ENCODE results near the gene GOLGA8K. TPM values are rescaled to one million over a fixed set of nuclear protein-coding genes. Genes with fewer than 3 reads are reported as not detected.
A peak's percentile ranks its signal among the peaks of the same experiment; 100 is the strongest.
"Not testable (repeated sequence)": the region's sequence is repeated elsewhere in the genome, so short reads cannot be mapped to it uniquely, and the experiment has no call there.

Gene GOLGA8K, protein sequence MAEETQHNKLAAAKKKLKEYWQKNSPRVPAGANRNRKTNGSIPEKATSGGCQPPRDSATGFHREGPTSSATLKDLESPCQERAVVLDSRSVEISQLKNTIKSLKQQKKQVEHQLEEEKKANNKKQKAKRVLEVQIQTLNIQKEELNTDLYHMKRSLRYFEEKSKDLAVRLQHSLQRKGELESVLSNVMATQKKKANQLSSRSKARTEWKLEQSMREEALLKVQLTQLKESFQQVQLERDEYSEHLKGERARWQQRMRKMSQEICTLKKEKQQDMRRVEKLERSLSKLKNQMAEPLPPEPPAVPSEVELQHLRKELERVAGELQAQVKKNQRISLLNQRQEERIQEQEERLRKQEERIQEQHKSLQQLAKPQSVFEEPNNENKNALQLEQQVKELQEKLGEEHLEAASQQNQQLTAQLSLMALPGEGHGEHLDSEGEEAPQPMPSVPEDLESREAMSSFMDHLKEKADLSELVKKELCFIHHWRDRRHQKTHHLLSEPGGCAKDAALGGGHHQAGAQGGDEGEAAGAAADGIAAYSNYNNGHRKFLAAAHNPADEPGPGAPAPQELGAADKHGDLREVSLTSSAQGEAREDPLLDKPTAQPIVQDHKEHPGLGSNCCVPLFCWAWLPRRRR
- total RNA-seq: 0.45 to 0.95 TPM (median 0.58 TPM) in 3 replicates

DNA sequence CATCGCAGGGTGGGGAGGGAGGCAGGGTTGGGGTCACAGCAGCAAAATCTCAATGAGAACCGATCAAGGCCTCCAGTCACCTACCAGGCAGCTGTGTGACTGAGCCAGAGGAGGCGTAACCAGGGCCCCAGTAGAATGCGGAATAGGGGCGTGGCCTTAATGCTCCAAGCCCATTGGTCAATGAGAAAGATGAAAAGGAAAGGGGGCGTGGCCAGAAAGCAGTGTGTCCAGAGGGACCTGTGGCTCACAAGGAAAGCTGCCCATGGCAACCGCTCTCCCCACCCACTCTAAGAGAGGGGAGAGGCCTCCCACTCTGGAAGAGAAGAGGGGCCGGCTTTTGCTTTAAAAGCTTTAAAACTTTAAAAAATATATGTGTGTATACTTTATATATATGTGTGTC lies at the start of gene GOLGA8K:
TSS of gene GOLGA8K (minus strand) at position 101 of the 400 bp plus-strand sequence. CDS start at position 3, 98 bp downstream.
- not testable (repeated sequence) for H3K9me3 Mint-ChIP-seq; H3K27me3 Mint-ChIP-seq (ENCODE audit: low read depth); H3K27ac Mint-ChIP-seq; H3K4me3 Mint-ChIP-seq; DNase-seq (ENCODE audit: low spot score in 2 of 2, unreplicated experiment in 2 of 2); H3K36me3 Mint-ChIP-seq; H3K4me1 Mint-ChIP-seq

DNA sequence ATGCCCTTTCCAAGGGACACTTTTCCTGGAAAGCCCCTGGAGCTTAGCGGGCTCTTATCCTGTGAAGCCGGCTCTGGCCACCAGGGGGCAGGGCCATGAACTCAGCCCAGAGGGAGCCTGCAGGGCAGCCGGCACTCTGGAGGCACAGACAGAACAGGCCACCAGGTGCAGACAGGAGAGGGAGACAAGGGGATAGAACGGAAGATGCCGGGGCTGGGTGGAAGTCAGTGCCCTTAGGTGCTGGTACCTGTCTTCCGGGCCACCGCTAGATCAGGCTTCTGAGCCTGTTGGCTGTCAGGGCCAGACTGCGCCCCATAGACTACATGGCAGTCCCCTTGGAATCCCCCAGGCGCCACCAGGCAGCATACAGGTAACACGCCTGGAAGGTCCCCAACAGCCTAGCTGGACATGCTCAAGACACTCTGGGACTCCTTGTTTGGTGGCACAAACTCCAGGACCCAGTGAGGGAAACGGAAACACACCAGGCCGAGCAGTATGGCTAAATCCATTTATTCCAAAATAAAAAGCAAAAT lies 37.4 kb upstream of the GOLGA8K start:
- not testable (repeated sequence) for H3K27me3 Mint-ChIP-seq (ENCODE audit: low read depth); DNase-seq (ENCODE audit: low spot score in 2 of 2, unreplicated experiment in 2 of 2); H3K36me3 Mint-ChIP-seq; H3K27ac Mint-ChIP-seq; H3K9me3 Mint-ChIP-seq; H3K4me1 Mint-ChIP-seq; H3K4me3 Mint-ChIP-seq
- TF ChIP-seq, protein P1, sequence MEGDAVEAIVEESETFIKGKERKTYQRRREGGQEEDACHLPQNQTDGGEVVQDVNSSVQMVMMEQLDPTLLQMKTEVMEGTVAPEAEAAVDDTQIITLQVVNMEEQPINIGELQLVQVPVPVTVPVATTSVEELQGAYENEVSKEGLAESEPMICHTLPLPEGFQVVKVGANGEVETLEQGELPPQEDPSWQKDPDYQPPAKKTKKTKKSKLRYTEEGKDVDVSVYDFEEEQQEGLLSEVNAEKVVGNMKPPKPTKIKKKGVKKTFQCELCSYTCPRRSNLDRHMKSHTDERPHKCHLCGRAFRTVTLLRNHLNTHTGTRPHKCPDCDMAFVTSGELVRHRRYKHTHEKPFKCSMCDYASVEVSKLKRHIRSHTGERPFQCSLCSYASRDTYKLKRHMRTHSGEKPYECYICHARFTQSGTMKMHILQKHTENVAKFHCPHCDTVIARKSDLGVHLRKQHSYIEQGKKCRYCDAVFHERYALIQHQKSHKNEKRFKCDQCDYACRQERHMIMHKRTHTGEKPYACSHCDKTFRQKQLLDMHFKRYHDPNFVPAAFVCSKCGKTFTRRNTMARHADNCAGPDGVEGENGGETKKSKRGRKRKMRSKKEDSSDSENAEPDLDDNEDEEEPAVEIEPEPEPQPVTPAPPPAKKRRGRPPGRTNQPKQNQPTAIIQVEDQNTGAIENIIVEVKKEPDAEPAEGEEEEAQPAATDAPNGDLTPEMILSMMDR (IDR thresholded peaks at IDR 0.05; ENCODE audit: unreplicated experiment): peak; percentile 31

DNA sequence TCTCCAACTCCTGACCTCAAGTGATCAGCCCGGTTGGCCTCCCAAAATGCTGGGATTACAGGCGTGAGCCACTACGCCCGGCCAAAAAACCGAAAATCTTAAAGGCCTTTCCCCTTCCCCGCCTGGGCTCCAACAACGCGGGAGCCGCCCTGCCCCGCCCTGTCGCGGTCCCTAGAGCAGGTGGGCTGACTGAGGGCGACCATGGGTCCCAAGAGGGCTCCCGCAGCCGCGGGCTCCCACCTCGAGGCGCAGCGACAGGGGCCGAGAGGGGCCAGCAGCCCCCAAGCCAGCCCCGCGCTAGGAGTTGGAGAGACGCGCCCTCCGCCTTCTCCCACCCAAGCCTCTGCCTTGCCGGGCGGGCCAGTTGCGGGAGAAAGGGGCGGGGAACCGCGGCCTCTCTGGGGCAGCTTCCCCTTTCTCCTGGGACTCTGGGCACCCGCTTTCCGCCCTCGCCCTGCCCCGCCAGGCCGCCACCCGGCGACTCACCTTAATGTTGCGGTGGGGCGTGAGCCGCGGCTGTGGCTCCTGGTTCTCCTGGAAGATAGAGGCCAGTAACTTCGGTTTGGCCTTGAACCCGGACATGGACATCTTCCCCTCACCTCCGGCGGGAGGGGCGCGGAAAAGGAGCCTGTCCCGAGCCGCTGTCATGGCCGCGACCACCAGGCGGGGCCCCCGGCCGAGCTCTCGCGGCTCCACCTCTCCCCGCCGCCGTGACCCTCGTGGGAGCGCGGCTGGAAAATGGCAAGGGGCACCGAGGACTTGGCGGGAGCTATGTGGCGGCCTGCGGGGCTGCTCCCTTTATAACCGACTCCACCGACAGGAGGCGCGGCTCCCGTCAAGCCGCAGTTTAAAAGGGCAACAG lies 31.2 kb upstream of the GOLGA8K start:
- DNase-seq (ENCODE audit: low spot score in 2 of 2, unreplicated experiment in 2 of 2); H3K4me3 Mint-ChIP-seq; H3K27me3 Mint-ChIP-seq (ENCODE audit: low read depth); H3K4me1 Mint-ChIP-seq; H3K36me3 Mint-ChIP-seq; H3K9me3 Mint-ChIP-seq; H3K27ac Mint-ChIP-seq: not testable (repeated sequence)

DNA sequence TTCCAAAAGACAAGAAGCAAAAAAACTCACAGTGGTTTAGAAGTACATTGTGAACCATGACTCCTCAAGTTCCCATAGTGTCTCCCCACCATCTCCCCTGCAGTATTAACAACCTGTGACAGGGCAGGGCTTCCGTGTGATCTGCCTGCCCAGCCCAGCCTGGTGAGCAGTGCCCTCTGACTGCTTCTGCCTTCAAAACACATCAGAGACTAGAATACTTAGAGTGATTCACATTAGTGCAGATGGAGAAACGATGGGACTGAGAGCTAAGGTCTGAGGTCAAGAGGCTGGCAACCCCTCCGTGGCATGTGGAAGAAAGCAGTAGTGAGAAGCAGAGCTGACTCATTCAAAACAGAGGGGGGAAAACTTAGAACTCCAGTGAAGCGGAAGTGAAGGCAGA lies 24.5 kb upstream of the GOLGA8K start:
- not testable (repeated sequence) for H3K9me3 Mint-ChIP-seq; H3K4me3 Mint-ChIP-seq; H3K36me3 Mint-ChIP-seq; H3K27me3 Mint-ChIP-seq (ENCODE audit: low read depth); DNase-seq (ENCODE audit: low spot score in 2 of 2, unreplicated experiment in 2 of 2); H3K4me1 Mint-ChIP-seq; H3K27ac Mint-ChIP-seq

DNA sequence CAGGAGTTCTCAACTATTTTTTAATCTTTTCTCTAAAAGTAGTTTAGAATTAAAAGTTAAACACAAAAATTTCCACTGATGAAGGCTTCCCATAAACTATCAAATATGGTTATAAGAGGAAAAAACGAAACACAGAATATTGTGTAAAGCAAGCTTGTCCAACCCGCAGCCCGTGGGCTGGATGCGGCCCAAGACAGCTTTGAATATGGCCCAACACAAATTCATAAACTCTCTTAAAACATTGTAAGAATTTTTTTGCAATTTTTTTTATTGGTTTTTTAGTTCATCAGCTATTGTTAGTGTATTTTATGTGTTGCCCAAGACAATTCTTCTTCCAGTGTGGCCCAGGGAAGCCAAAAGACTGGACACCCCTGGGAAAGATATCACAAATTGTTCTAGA lies 23.4 kb upstream of the GOLGA8K start:
- H3K27ac Mint-ChIP-seq; H3K27me3 Mint-ChIP-seq (ENCODE audit: low read depth); H3K36me3 Mint-ChIP-seq; H3K4me1 Mint-ChIP-seq; H3K4me3 Mint-ChIP-seq; DNase-seq (ENCODE audit: low spot score in 2 of 2, unreplicated experiment in 2 of 2); H3K9me3 Mint-ChIP-seq: not testable (repeated sequence)

DNA sequence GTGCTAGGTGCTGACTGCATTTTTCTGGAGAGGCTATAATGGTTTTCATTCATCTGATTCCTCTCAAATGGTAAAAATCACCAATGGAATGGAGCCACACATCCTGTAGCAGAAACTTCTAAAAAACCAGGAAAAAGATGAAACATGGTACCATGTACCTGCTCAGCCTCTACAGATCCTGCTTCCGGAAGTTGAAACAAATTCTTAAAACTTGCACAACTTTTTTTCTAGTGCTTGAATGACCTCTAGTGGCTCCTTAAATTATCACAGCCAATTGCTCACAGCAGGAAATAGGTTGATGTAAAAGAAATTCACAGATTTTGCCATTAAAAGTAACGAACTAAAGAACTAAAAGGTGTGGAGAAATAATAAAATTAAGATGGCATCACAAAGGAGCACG lies 4.8 kb upstream of the GOLGA8K start:
- H3K27ac Mint-ChIP-seq; H3K36me3 Mint-ChIP-seq; DNase-seq (ENCODE audit: low spot score in 2 of 2, unreplicated experiment in 2 of 2); H3K27me3 Mint-ChIP-seq (ENCODE audit: low read depth); H3K9me3 Mint-ChIP-seq; H3K4me3 Mint-ChIP-seq; H3K4me1 Mint-ChIP-seq: not testable (repeated sequence)
- TF ChIP-seq, protein P1 (IDR thresholded peaks at IDR 0.05; ENCODE audit: unreplicated experiment): peak; percentile 40

DNA sequence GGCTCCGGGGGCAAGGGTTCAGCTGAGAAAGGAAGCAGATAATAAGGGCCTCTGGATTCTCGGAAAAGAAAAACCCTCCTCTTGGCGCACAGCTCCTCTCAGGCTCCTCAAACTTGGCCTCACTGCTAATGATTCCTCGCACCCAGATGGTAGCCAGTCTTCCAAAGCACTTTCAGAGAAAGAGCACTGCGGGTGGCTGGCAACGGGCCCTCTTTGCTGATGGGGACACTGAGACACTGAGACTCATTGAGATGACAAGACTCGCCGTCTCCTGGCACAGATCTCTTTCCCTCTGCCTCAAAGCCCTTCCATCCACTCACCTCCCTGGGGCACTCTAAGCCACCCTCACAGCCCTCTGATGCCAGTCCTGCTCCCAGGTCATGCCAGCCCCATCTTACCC lies 6.6 kb downstream of the GOLGA8K start:
- H3K4me1 Mint-ChIP-seq; DNase-seq (ENCODE audit: low spot score in 2 of 2, unreplicated experiment in 2 of 2); H3K27ac Mint-ChIP-seq; H3K36me3 Mint-ChIP-seq; H3K9me3 Mint-ChIP-seq; H3K4me3 Mint-ChIP-seq; H3K27me3 Mint-ChIP-seq (ENCODE audit: low read depth): not testable (repeated sequence)

DNA sequence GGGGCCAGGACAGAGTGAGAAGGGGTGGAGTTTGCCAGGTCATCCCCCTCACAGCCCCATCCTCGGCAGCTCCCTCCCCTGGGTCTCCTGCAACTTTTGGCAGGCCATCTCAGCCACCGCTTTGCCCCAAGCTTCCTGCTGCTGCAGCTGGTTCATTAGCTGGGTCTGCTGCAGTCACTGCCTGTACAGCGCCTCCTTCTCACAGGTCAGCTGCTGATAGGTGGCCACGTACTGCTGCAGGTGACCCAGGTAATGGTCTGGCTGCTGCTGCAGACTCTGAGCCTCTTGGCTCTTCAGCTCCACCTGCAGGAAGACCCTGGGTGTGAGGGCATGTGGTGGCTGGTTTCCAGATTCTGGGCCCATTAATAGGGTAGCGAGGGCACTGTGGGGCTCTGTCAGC lies 8.3 kb downstream of the GOLGA8K start:
- H3K9me3 Mint-ChIP-seq; DNase-seq (ENCODE audit: low spot score in 2 of 2, unreplicated experiment in 2 of 2); H3K36me3 Mint-ChIP-seq; H3K27me3 Mint-ChIP-seq (ENCODE audit: low read depth); H3K4me3 Mint-ChIP-seq; H3K27ac Mint-ChIP-seq; H3K4me1 Mint-ChIP-seq: not testable (repeated sequence)

DNA sequence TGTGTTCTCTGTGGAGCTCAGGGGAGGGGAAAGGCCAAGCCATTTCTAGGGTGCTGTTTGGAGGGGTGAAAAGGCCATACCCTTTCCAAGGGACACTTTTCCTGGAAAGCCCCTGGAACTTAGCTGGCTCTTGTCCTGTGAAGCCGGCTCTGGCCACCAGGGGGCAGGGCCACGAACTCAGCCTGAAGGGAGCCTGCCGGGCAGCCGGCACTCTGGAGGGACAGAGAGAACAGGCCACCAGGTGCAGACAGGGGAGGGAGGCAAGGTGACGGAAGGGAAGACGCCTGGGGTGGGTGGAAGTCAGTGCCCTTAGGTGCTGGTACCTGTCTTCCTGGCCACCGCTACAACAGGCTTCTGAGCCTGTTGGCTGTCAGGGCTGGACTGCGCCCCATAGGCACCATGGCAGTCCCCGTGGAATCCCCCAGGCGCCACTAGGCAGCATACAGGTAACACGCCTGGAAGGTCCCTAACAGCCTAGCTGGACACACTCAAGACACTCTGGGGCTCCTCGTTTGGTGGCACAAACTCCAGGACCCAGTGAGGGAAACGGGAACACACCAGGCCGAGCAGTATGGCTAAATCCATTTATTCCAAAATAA lies 14.9 kb downstream of the GOLGA8K start:
- not testable (repeated sequence) for H3K4me1 Mint-ChIP-seq; H3K4me3 Mint-ChIP-seq; H3K27me3 Mint-ChIP-seq (ENCODE audit: low read depth); DNase-seq (ENCODE audit: low spot score in 2 of 2, unreplicated experiment in 2 of 2); H3K36me3 Mint-ChIP-seq; H3K27ac Mint-ChIP-seq; H3K9me3 Mint-ChIP-seq

DNA sequence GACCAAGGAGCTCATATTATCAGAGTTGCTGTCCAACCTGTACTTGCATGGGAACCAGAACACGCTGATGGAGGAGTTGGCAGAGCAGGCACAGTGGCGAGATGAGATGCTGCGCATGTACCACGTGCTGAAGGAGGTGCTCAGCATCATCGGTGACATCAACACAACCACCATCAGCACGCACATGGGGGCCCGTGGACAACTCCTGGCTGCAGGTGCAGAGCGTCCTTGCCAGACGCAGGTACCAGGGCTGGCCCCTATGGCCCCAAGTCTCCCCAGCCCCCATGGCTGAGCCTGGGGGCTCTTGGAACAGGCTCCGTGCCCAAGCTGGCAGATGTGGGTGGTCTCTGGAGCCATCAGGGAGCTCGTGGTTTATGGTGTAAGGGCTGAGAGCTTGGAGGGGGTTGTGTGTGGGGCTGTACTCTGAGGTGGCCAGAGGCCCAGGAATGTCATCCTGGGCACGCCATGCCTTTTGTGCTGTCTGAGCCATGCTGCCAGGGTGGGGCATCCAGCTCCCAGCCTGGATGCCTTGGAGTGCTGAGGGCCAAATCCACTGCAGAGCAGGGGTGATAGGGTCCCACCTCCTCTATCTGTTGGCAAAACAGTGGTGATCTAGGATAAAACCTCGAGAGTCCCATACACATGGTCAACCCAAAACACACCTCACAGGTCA lies 17.1 kb downstream of the GOLGA8K start:
- H3K27me3 Mint-ChIP-seq (ENCODE audit: low read depth); DNase-seq (ENCODE audit: low spot score in 2 of 2, unreplicated experiment in 2 of 2); H3K27ac Mint-ChIP-seq; H3K4me3 Mint-ChIP-seq; H3K36me3 Mint-ChIP-seq; H3K4me1 Mint-ChIP-seq; H3K9me3 Mint-ChIP-seq: not testable (repeated sequence)

DNA sequence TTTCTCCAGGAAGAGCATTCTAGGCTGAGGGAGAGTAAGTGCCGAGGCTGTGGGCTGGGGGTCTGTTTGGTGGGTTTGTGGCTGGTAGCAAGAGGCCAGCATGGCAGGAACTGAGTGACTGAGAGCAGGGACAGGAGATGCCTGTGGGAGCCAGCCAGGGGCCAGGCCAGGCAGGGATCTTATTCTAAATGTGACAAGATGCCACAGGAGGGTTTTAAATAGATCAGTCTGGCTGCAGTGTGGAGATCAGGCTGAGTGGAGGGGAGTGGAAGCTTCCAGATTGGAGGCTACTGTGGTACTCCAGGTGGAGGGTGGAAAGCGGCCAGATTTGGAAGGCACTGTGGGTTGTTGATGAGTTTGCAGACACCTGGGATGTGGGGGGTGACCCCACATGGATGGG lies 28.9 kb downstream of the GOLGA8K start:
- H3K9me3 Mint-ChIP-seq; DNase-seq (ENCODE audit: low spot score in 2 of 2, unreplicated experiment in 2 of 2); H3K36me3 Mint-ChIP-seq; H3K4me3 Mint-ChIP-seq; H3K4me1 Mint-ChIP-seq; H3K27ac Mint-ChIP-seq; H3K27me3 Mint-ChIP-seq (ENCODE audit: low read depth): not testable (repeated sequence)
